SU-DHL-6 (cell line): ENCODE measurements around the gene VPREB1.
"Not testable (repeated sequence)": the region's sequence is repeated elsewhere in the genome, so short reads cannot be mapped to it uniquely, and the experiment has no call there.

ENCODE experiments used
- H2AFZ ChIP-seq: fragments of 200-600 bp; sonication (generic); 2 replicates; pipeline ENCODE4 v1.6.1; 2014; ENCODE audit warnings: low read depth, mild to moderate bottlenecking, moderate library complexity, mixed read lengths, antibody characterized with exemption, low read length; ENCODE audit not compliant: severe bottlenecking
- H3F3A ChIP-seq: fragments of 200-600 bp; shearing (Covaris generic); 2 replicates; pipeline ENCODE4 v1.6.0; 2016; ENCODE audit warnings: antibody characterized with exemption, mild to moderate bottlenecking; ENCODE audit not compliant: insufficient read depth
- H3K27ac ChIP-seq: fragments of 200-600 bp; sonication (generic); 2 replicates; pipeline ENCODE4 v1.5.1; 2016; ENCODE audit warnings: low read depth, mild to moderate bottlenecking, low read length, moderate library complexity, mixed read lengths
- H3K27me3 ChIP-seq: fragments of 200-600 bp; sonication (generic), shearing (Covaris generic); 2 replicates; pipeline ENCODE4 v1.6.0; 2014; ENCODE audit warnings: mild to moderate bottlenecking, low read length
- H3K36me3 ChIP-seq: fragments of 200-600 bp; sonication (generic); 2 replicates; pipeline ENCODE4 v1.6.1; 2014; ENCODE audit warnings: mild to moderate bottlenecking, low read length, mixed read lengths
- H3K4me2 ChIP-seq: fragments of 300-600, 200-600 bp; shearing (Covaris generic), sonication (generic); 2 replicates; pipeline ENCODE4 v1.6.0; 2014; ENCODE audit warnings: low read length, low read depth, mild to moderate bottlenecking; ENCODE audit not compliant: poor library complexity, severe bottlenecking
- H3K4me3 ChIP-seq: fragments of 200-600 bp; sonication (generic); 2 replicates; pipeline ENCODE4 v1.5.1; 2014; ENCODE audit warnings: antibody characterized with exemption, low read length, mild to moderate bottlenecking, mixed read lengths; ENCODE audit not compliant: insufficient read depth, poor library complexity, severe bottlenecking
- H3K79me2 ChIP-seq: fragments of 200-600 bp; sonication (generic); 2 replicates; pipeline ENCODE4 v1.6.1; 2014; ENCODE audit warnings: mild to moderate bottlenecking, low read length, moderate library complexity; ENCODE audit not compliant: insufficient read depth
- H3K9ac ChIP-seq: fragments of 200-600 bp; sonication (generic); 2 replicates; pipeline ENCODE4 v1.7.0; 2014; ENCODE audit warnings: mild to moderate bottlenecking, low read length
- H3K9me2 ChIP-seq: fragments of 200-600 bp; sonication (generic); replicated peaks from 2 replicates; pipeline ENCODE4 v1.6.1; 2014; ENCODE audit warnings: low read length; ENCODE audit not compliant: insufficient read depth
- H3K9me3 ChIP-seq: fragments of 200-600 bp; sonication (generic); 2 replicates; pipeline ENCODE4 v1.6.1; 2014; ENCODE audit warnings: low read length, mixed read lengths; ENCODE audit not compliant: insufficient read depth
- H4K20me1 ChIP-seq: fragments of 200-600 bp; sonication (generic); 2 replicates; pipeline ENCODE4 v1.6.1; 2014; ENCODE audit warnings: low read depth, mild to moderate bottlenecking, antibody characterized with exemption, low read length, moderate library complexity, mixed read lengths
- CTCF ChIP-seq: fragments of 200-600 bp; sonication (generic); IDR thresholded peaks from one replicate; pipeline ENCODE4 v1.5.1; 2017; ENCODE audit warnings: antibody characterized with exemption, mild to moderate bottlenecking, low read length, moderate library complexity; ENCODE audit not compliant: insufficient read depth, poor library complexity, severe bottlenecking
- EZH2phosphoT487 ChIP-seq: fragments of 200-600 bp; sonication (generic), shearing (Covaris generic); conservative IDR thresholded peaks from 2 replicates; pipeline ENCODE4 v1.6.1; 2018; ENCODE audit warnings: mild to moderate bottlenecking, antibody characterized with exemption, low read length, moderate library complexity, mixed read lengths

Gene VPREB1

GRCh38 chr22:22246706-22247105, 2.1 kb downstream of the VPREB1 start:
- H3K79me2 ChIP-seq = no peaks in the 10 kb centered on the region
- no peak overlapping the region for H3K4me2 ChIP-seq
- H3K27ac ChIP-seq = peak overlapping the region; percentile 59; the same call in 1 of the 2 replicates

GRCh38 chr22:22248878-22249277, 4.3 kb downstream of the VPREB1 start:
- H3K4me2 ChIP-seq = no peak overlapping the region
- peaks cover 5% of the 10 kb centered on the region; the same call in 1 of the 2 replicates for H3F3A ChIP-seq
- no peaks in the 10 kb centered on the region for H4K20me1 ChIP-seq
- no peak overlapping the region for H2AFZ ChIP-seq
- no peaks in the 10 kb centered on the region for H3K9me3 ChIP-seq
- no peaks in the 10 kb centered on the region for H3K9me2 ChIP-seq
- no peaks in the 10 kb centered on the region for H3K36me3 ChIP-seq
- no peaks in the 10 kb centered on the region for H3K27me3 ChIP-seq
- TF ChIP-seq EZH2phosphoT487 (no peak), CTCF (no peak)
- H3K79me2 ChIP-seq = no peaks in the 10 kb centered on the region
- H3K9ac ChIP-seq = no peak overlapping the region
- H3K4me3 ChIP-seq = no peak overlapping the region
- no peak overlapping the region; the same call in 1 of the 2 replicates for H3K27ac ChIP-seq

More at GRCh38 chr22:22246706-22247105, 2.1 kb downstream of the VPREB1 start:
- Histone ChIP-seq H3K36me3 (no peaks in the 10 kb centered on the region), H4K20me1 (no peaks in the 10 kb centered on the region), H3K27me3 (no peaks in the 10 kb centered on the region), H3K9me3 (no peaks in the 10 kb centered on the region), H2AFZ (no peak overlapping the region), H3K9ac (no peak overlapping the region), H3F3A (peaks cover 5% of the 10 kb centered on the region; the same call in 1 of the 2 replicates), H3K9me2 (no peaks in the 10 kb centered on the region), H3K4me3 (no peak overlapping the region)
- TF ChIP-seq CTCF = no peak
- no peak for TF ChIP-seq EZH2phosphoT487

GRCh38 chr22:22250651-22251050, 6.1 kb downstream of the VPREB1 start:
- not testable (repeated sequence) for H3F3A ChIP-seq, H2AFZ ChIP-seq, H3K27me3 ChIP-seq, H3K27ac ChIP-seq, H3K4me3 ChIP-seq, H3K4me2 ChIP-seq, H3K9me3 ChIP-seq, H3K79me2 ChIP-seq, H3K36me3 ChIP-seq, H3K9me2 ChIP-seq, H4K20me1 ChIP-seq, H3K9ac ChIP-seq

GRCh38 chr22:22256133-22256532, 11.5 kb downstream of the VPREB1 start:
- H3K4me2 ChIP-seq, H2AFZ ChIP-seq, H3F3A ChIP-seq, H3K27me3 ChIP-seq, H3K4me3 ChIP-seq, H3K79me2 ChIP-seq, H3K9me2 ChIP-seq, H3K9me3 ChIP-seq, H3K36me3 ChIP-seq, H4K20me1 ChIP-seq, H3K9ac ChIP-seq, H3K27ac ChIP-seq: not testable (repeated sequence)

- H3K9me2 ChIP-seq, H3K79me2 ChIP-seq, H3K4me3 ChIP-seq, H3K9me3 ChIP-seq, H3K36me3 ChIP-seq, H3K9ac ChIP-seq, H4K20me1 ChIP-seq, H3F3A ChIP-seq, H3K27ac ChIP-seq, H3K4me2 ChIP-seq, H2AFZ ChIP-seq, H3K27me3 ChIP-seq: not testable (repeated sequence)
These were observed 14.2 kb downstream of the VPREB1 start for GRCh38 chr22:22258597-22259415.

- not testable (repeated sequence) for H4K20me1 ChIP-seq, H3K4me3 ChIP-seq, H3K27me3 ChIP-seq, H3K4me2 ChIP-seq, H3K9me3 ChIP-seq, H3K27ac ChIP-seq, H3K36me3 ChIP-seq, H2AFZ ChIP-seq, H3K9me2 ChIP-seq, H3F3A ChIP-seq, H3K79me2 ChIP-seq, H3K9ac ChIP-seq
These were observed 15.6 kb downstream of the VPREB1 start for GRCh38 chr22:22260169-22260568.
